Adrenal gland (tissue), 19 donors: ENCODE data around the gene MARVELD3. TPM values are rescaled to one million over a fixed set of nuclear protein-coding genes. Genes with fewer than 3 reads are reported as not detected.
"Not testable (repeated sequence)": the region's sequence is repeated elsewhere in the genome, so short reads cannot be mapped to it uniquely, and the experiment has no call there.

ENCODE experiments used
- DNase-seq, 7 donors: peaks; one replicate each; pipeline ENCODE4 v3.0.0-alpha.2; 2019 to 2020
- H3K27ac ChIP-seq, 5 donors: fragments of 200-600 bp; sonication (generic) in 4 of 5; 1 replicate in 3 of 5; 2 replicates in 2 of 5; pipeline versions ENCODE4 v1.5.1 to v1.8.0; 2016 to 2020; ENCODE audit warnings: mild to moderate bottlenecking in 1 of 5
- H3K27me3 ChIP-seq: fragments of 200-600 bp; 2 replicates; pipeline ENCODE4 v1.8.0; 2021
- H3K36me3 ChIP-seq, 2 donors: fragments of 200-600 bp; replicated peaks in 1 of 2; 1 replicate in 1 of 2; 2 replicates in 1 of 2; pipeline versions ENCODE4 v1.5.1 to v1.8.0; 2018 to 2022
- H3K4me1 ChIP-seq, 2 donors: fragments of 200-600 bp; replicated peaks in 1 of 2; 1 replicate in 1 of 2; 2 replicates in 1 of 2; pipeline versions ENCODE4 v1.5.1 to v1.8.0; 2018 to 2021
- H3K4me3 ChIP-seq, 4 donors: fragments of 200-600 bp; sonication (generic) in 3 of 4; one replicate each; pipeline ENCODE4 v1.5.1; 2016 to 2018
- H3K9me3 ChIP-seq, 3 donors: fragments of 200-600 bp; sonication (generic) in 1 of 3; replicated peaks in 1 of 3; 1 replicate in 2 of 3; 2 replicates in 1 of 3; pipeline versions ENCODE4 v1.5.1 to v1.8.0; 2016 to 2021
- CTCF ChIP-seq, 6 experiments: fragments of 450-650 bp in 4 of 6; fragments of 200-600 bp in 2 of 6; sonication (generic) in 1 of 6; IDR thresholded peaks; 1 replicate in 5 of 6; 2 replicates in 1 of 6; pipeline versions ENCODE4 v1.5.1 to v1.8.0; 2016 to 2021; ENCODE audit warnings: antibody characterized with exemption in 6 of 6, mild to moderate bottlenecking in 2 of 6, moderate library complexity in 1 of 6
- POLR2A ChIP-seq, 2 donors: fragments of 450-650 bp; IDR thresholded peaks; one replicate each; pipeline ENCODE4 v1.6.1; 2017; ENCODE audit warnings: antibody characterized with exemption in 2 of 2, mild to moderate bottlenecking in 2 of 2, moderate library complexity in 1 of 2
- WGBS, 4 donors: extraction: QIAGEN DNeasy Blood & Tissue Kit in 2 of 4; methylation state at CpG; one replicate each; pipeline versions ENCODE4 v1.1.5 to v1.1.7; 2013 to 2017; 5-methylcytosine and 5-hydroxymethylcytosine counted together
- intact Hi-C, 2 donors: fragments of 100-400 bp; cut with DNase I; formaldehyde crosslinking; loops; one replicate each; pipeline versions ENCODE4 v1.14.1 to v1.15.0; 2022 to 2023
- long read RNA-seq, 10 donors: library from polyadenylated mRNA in 3 of 10; unstranded in 2 of 10; stranded (forward) in 1 of 10; transcript quantifications; one replicate each; pipeline ENCODE4 v2.0.0 and lab custom pipeline, GENCODE V29; 2021 to 2026
- polyA plus RNA-seq, 3 donors: library from polyadenylated mRNA; stranded (reverse); fragments of 200-250 nt in 2 of 3; fragments of 350-450 nt in 1 of 3; fragmentation: Illumina TruSeq in 1 of 3; extraction: RNeasy Lipid Tissue Mini Kit (QIAGEN cat#74804) in 1 of 3; gene quantifications; one replicate each; pipeline ENCODE4 v1.2.3, GENCODE V29; 2013 to 2014
- total RNA-seq, 9 donors: library from RNA; depleted of rRNA in 4 of 9; stranded (reverse); fragments of >200 nt in 4 of 9; fragments of 120-200 nt in 1 of 9; fragmentation: NEBNext Ultra II Directional in 1 of 9; extraction: Animal tissue kit (Norgen Biotek cat#: 25700) in 1 of 9; gene quantifications; one replicate each; pipeline versions ENCODE4 v1.1.0 to v1.2.4, GENCODE V29; 2013 to 2023
- donor health status: healthy with polysubstance abuse.
- donor health status: Bipolar disorder and iron deficiency.
- donor health status: DM: yes; HTN: yes; CAD: no.
- donor health status: DM: no; HTN: no; CAD: no.
- donor health status: DM: no; HTN: no; CAD: no.
- donor health status: DM: yes; HTN: yes; CAD: no.

Gene MARVELD3
- total RNA-seq (under 1 TPM in 4 of 9 donors, not detected in 5; 0.14 to 0.27 (median 0.19) TPM), polyA plus RNA-seq (under 1 TPM in 2 of 3 donors, not detected in 1; 0.07 to 0.16 TPM)
- long read RNA-seq, donor 1: 0 reads
- long read RNA-seq, donor 2: 0 reads
- long read RNA-seq, donor 3: 0 reads
- long read RNA-seq, donor 4: 0 reads
- long read RNA-seq, donor 5: 0 reads
- long read RNA-seq, donor 6: 0 reads
- long read RNA-seq, donor 7: 0 reads
- long read RNA-seq, donor 8: 0 reads
- long read RNA-seq, donor 9, partial matches to known transcripts: 24 of 24 reads
- long read RNA-seq, donor 9, other reads (novel, unspliced or antisense): 0 of 24 reads
- long read RNA-seq, donor 10: 0 reads

GRCh38 chr16:71626018-71626857, at the start of gene MARVELD3:
Gene MARVELD3, plus strand, starts transcription at chr16:71626184. Its CDS starts 46 bp downstream, at chr16:71626230.
- 1 to 11% (median 2%) methylated on average over 3 to 98 of the region's 98 CpGs for WGBS, 4 donors
- H3K4me3 ChIP-seq: peak within 1 kb of the TSS in 2 of 4 donors; percentile 7 to 48
- H3K9me3 ChIP-seq: no peaks in the 10 kb centered on the region
- H3K4me1 ChIP-seq: peaks cover 9 to 12% of the 10 kb centered on the region in 2 donors
- H3K27me3 ChIP-seq: peaks cover 18% of the 10 kb centered on the region
- TF ChIP-seq POLR2A (IDR thresholded peaks at IDR 0.05): no peak
- no peak for TF ChIP-seq CTCF (IDR thresholded peaks at IDR 0.05)
- peak in 2 of 7 donors; percentile 4 to 35 for DNase-seq
- no peak within 1 kb of the TSS for H3K27ac ChIP-seq
- intact Hi-C loops: no loop called here
- no peaks in the 10 kb centered on the region for H3K36me3 ChIP-seq

GRCh38 chr16:71576971-71577370, 49.0 kb upstream of the MARVELD3 start, which contains the start of gene TAT:
Gene TAT, minus strand, starts transcription at chr16:71577092. Its CDS starts 677 bp downstream, at chr16:71576415.
- TF ChIP-seq CTCF (IDR thresholded peaks at IDR 0.05) (no peak), POLR2A (IDR thresholded peaks at IDR 0.05) (no peak)

GRCh38 chr16:71582553-71582848, 43.5 kb upstream of the MARVELD3 start:
- H3K27ac ChIP-seq, H3K4me3 ChIP-seq, H3K27me3 ChIP-seq, H3K9me3 ChIP-seq, DNase-seq, H3K36me3 ChIP-seq, intact Hi-C loops, H3K4me1 ChIP-seq: not testable (repeated sequence)
- WGBS, 4 donors: 86 to 91% (median 90%) methylated on average over 5 of the region's 5 CpGs

More at GRCh38 chr16:71576971-71577370, 49.0 kb upstream of the MARVELD3 start, which contains the start of gene TAT:
- Histone ChIP-seq H3K9me3 (no peaks in the 10 kb centered on the region), H3K27me3 (no peaks in the 10 kb centered on the region), H3K4me3 (no peak within 1 kb of the TSS), H3K27ac (no peak within 1 kb of the TSS), H3K36me3 (no peaks in the 10 kb centered on the region), H3K4me1 (peaks cover 0 to 9% of the 10 kb centered on the region in 2 donors)
- WGBS, 4 donors: 24 to 36% (median 32%) methylated on average over 3 of the region's 3 CpGs
- DNase-seq: no peak
- intact Hi-C loops: no loop called here

- H3K27me3 ChIP-seq: no peaks in the 10 kb centered on the region
- H3K9me3 ChIP-seq: no peaks in the 10 kb centered on the region
- intact Hi-C loops: no loop called here
- no peak overlapping the region for H3K4me3 ChIP-seq
- H3K36me3 ChIP-seq: no peaks in the 10 kb centered on the region
- 83 to 94% (median 91%) methylated on average over 3 of the region's 3 CpGs for WGBS, 4 donors
- H3K4me1 ChIP-seq: no peaks in the 10 kb centered on the region
- TF ChIP-seq CTCF (IDR thresholded peaks at IDR 0.05) (no peak), POLR2A (IDR thresholded peaks at IDR 0.05) (no peak)
- no peak for DNase-seq
- no peak overlapping the region for H3K27ac ChIP-seq
These were observed 41.3 kb upstream of the MARVELD3 start for GRCh38 chr16:71584543-71585317.
